ENCODE measurements around the gene SIPA1. TPM values are rescaled to one million over a fixed set of nuclear protein-coding genes. Genes with fewer than 3 reads are reported as not detected.
A peak's percentile ranks its signal among the peaks of the same experiment; 100 is the strongest.

SIPA1 gene
- total and polyA plus RNA-seq, 4 donors, result 15.4 to 34.9 (median 22.8) TPM

- TF ChIP-seq REST (IDR thresholded peaks at IDR 0.05), result no peak
- TF ChIP-seq HNF4G (IDR thresholded peaks at IDR 0.05), result no peak
- no peak for TF ChIP-seq HNF4A (conservative IDR thresholded peaks at IDR 0.05)
- no peak for TF ChIP-seq JUND (IDR thresholded peaks at IDR 0.05)
- no peak for TF ChIP-seq ATF3 (IDR thresholded peaks at IDR 0.05)
- no peak for TF ChIP-seq FOXA2 (IDR thresholded peaks at IDR 0.05)
- no peak for TF ChIP-seq MAX (IDR thresholded peaks at IDR 0.05)
- no peak for TF ChIP-seq FOXA1 (IDR thresholded peaks at IDR 0.05)
- TF ChIP-seq CTCF (IDR thresholded peaks at IDR 0.05; ENCODE audit: low read depth, low read length, missing input control), result no peak
- TF ChIP-seq SP1 (IDR thresholded peaks at IDR 0.05), result no peak
- TF ChIP-seq YY1 (IDR thresholded peaks at IDR 0.05), result no peak
- no peak for TF ChIP-seq RAD21 (IDR thresholded peaks at IDR 0.05)
- no peak for TF ChIP-seq RXRA (IDR thresholded peaks at IDR 0.05)
- no peak for TF ChIP-seq ZBTB33 (IDR thresholded peaks at IDR 0.05)
- no peak for TF ChIP-seq NR2F2 (IDR thresholded peaks at IDR 0.05)
- TF ChIP-seq GABPA (IDR thresholded peaks at IDR 0.05 in 1 of 2, conservative IDR thresholded peaks at IDR 0.05 in 1 of 2), result no peak
- H3K27ac ChIP-seq (ENCODE audit: low read depth in 1 of 2, low read length in 2 of 2), result no peak overlapping the region
- H3K27me3 ChIP-seq (ENCODE audit: control insufficient read depth in 4 of 4, insufficient read depth in 4 of 4, low read length in 3 of 4), result no peaks in the 10 kb centered on the region
- H3K4me3 ChIP-seq (ENCODE audit: low read depth in 1 of 3, low read length in 3 of 3), result no peak overlapping the region
- H3K9ac ChIP-seq (ENCODE audit: low read depth in 1 of 2, low read length in 2 of 2), result no peak overlapping the region
- DNase-seq (ENCODE audit: low spot score), result no peak
- no peaks in the 10 kb centered on the region for H3K36me3 ChIP-seq (ENCODE audit: control insufficient read depth in 4 of 4, insufficient read depth in 3 of 4, low read depth in 1 of 4, low read length in 3 of 4)
- H3K9me3 ChIP-seq (ENCODE audit: control insufficient read depth in 4 of 4, low read length in 3 of 4), result no peaks in the 10 kb centered on the region
- H3K4me1 ChIP-seq (ENCODE audit: control insufficient read depth in 4 of 4, insufficient read depth in 4 of 4, low read length in 3 of 4), result no peaks in the 10 kb centered on the region
- 97% methylated on average over 2 of the region's 2 CpGs for WGBS
These were observed 35.1 kb downstream of the SIPA1 start for GRCh38 chr11:65672982-65673381.

- DNase-seq (ENCODE audit: low spot score), result no peak
- no peaks in the 10 kb centered on the region for H3K9me3 ChIP-seq (ENCODE audit: control insufficient read depth in 4 of 4, low read length in 3 of 4)
- peaks cover 0 to 5% (median under 1%) of the 10 kb centered on the region in 4 donors for H3K4me1 ChIP-seq (ENCODE audit: control insufficient read depth in 4 of 4, insufficient read depth in 4 of 4, low read length in 3 of 4)
- H3K4me3 ChIP-seq (ENCODE audit: low read depth in 1 of 3, low read length in 3 of 3), result no peak overlapping the region
- H3K9ac ChIP-seq (ENCODE audit: low read depth in 1 of 2, low read length in 2 of 2), result no peak overlapping the region
- no peaks in the 10 kb centered on the region for H3K27me3 ChIP-seq (ENCODE audit: control insufficient read depth in 4 of 4, insufficient read depth in 4 of 4, low read length in 3 of 4)
- H3K27ac ChIP-seq (ENCODE audit: low read depth in 1 of 2, low read length in 2 of 2), result no peak overlapping the region
- WGBS, result 56% methylated on average over 5 of the region's 5 CpGs
- H3K36me3 ChIP-seq (ENCODE audit: control insufficient read depth in 4 of 4, insufficient read depth in 3 of 4, low read depth in 1 of 4, low read length in 3 of 4), result no peaks in the 10 kb centered on the region
- TF ChIP-seq MAX (IDR thresholded peaks at IDR 0.05) (no peak), SP1 (IDR thresholded peaks at IDR 0.05) (peak; percentile 75), GABPA (IDR thresholded peaks at IDR 0.05 in 1 of 2, conservative IDR thresholded peaks at IDR 0.05 in 1 of 2) (no peak), HNF4A (conservative IDR thresholded peaks at IDR 0.05) (peak; percentile 72 to 78), JUND (IDR thresholded peaks at IDR 0.05) (no peak), NR2F2 (IDR thresholded peaks at IDR 0.05) (no peak), ATF3 (IDR thresholded peaks at IDR 0.05) (no peak), FOXA2 (IDR thresholded peaks at IDR 0.05) (no peak), TAF1 (conservative IDR thresholded peaks at IDR 0.05) (no peak), FOXA1 (IDR thresholded peaks at IDR 0.05) (no peak), ZBTB33 (IDR thresholded peaks at IDR 0.05) (no peak), RAD21 (IDR thresholded peaks at IDR 0.05) (no peak), RXRA (IDR thresholded peaks at IDR 0.05) (peak; percentile 76 to 86), CTCF (IDR thresholded peaks at IDR 0.05; ENCODE audit: low read depth, low read length, missing input control) (no peak), YY1 (IDR thresholded peaks at IDR 0.05) (peak; percentile 73), HNF4G (IDR thresholded peaks at IDR 0.05) (peak; percentile 24)
These were observed 42.4 kb downstream of the SIPA1 start for GRCh38 chr11:65680192-65680743.

All from liver (tissue), 9 donors.